ENCODE measurements around the gene CD72.
"Not testable (repeated sequence)": the region's sequence is repeated elsewhere in the genome, so short reads cannot be mapped to it uniquely, and the experiment has no call there.

The CD72 gene

GRCh38 chr9:35646153-35646532 lies 27.9 kb upstream of the CD72 start:
- ChIA-PET POLR2A (interaction anchor here (0.5 to 4.5 kb wide), 5 partner anchors 11 to 86 kb away, joined by 3 to 41 read pairs (median 5); partner anchors contain the start of genes ARHGEF39, CCDC107, CREB3 and RMRP), CTCF (interaction anchor here (0.7 to 4.8 kb wide), 27 partner anchors 11 to 128 kb away, joined by 3 to 74 read pairs (median 4); partner anchors contain the start of genes ARHGEF39, CCDC107 and RMRP)
- H3K9me3 ChIP-seq (ENCODE audit: control insufficient read depth, insufficient read depth, low read depth, low read length) = no peaks in the 10 kb centered on the region
- peak overlapping the region; percentile 51 for H3K27ac ChIP-seq (ENCODE audit: extremely low read depth, low read depth, low read length)
- H3K4me3 ChIP-seq (ENCODE audit: low read depth, low read length) = peak overlapping the region; percentile 62
- H3K4me1 ChIP-seq (ENCODE audit: control insufficient read depth, insufficient read depth, low read length) = no peaks in the 10 kb centered on the region
- H3K36me3 ChIP-seq (ENCODE audit: control insufficient read depth in 2 of 2, insufficient read depth in 1 of 2, low read length in 2 of 2) = no peaks in the 10 kb centered on the region
- peak; percentile 44; the same call in 1 of the 2 replicates for TF ChIP-seq ZNF341 (tag by site-specific recombination; IDR thresholded peaks at IDR 0.05; ENCODE audit: low read depth)
- TF ChIP-seq ZBTB49 (tag by site-specific recombination; IDR thresholded peaks at IDR 0.05; ENCODE audit: low read depth) = no peak
- TF ChIP-seq ZNF362 (tag by site-specific recombination; IDR thresholded peaks at IDR 0.05) = peak; percentile 54; the same call in 1 of the 2 replicates
- TF ChIP-seq SP2 (tag by site-specific recombination; IDR thresholded peaks at IDR 0.05) = peak; percentile 35; the same call in 1 of the 2 replicates
- TF ChIP-seq KLF9 (tag by site-specific recombination; IDR thresholded peaks at IDR 0.05; ENCODE audit: low read depth) = no peak

DNA sequence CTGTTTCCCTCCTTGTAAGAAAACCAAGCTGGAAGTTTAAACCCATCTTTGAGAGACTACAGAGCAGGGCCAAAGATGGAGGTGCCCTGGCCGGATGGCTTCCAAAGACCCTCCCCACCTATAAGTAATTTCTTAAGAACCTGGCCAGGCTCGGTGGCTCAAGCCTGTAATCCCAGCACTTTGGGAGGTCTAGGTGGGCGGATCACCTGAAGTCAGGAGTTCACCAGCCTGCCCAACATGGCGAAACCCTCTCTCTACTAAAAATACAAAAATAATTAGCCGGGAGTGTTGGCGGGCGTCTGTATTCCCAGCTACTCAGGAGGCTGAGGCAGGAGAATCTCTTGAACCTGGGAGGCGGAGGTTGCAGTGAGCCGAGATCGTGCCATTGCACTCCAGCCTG lies 27.5 kb upstream of the CD72 start:
- CTCF ChIA-PET = interaction anchor here (0.6 to 4.8 kb wide), 25 partner anchors 10 to 593 kb away, joined by 3 to 74 read pairs (median 4); partner anchors contain the start of genes ARHGEF39, CCDC107 and RMRP
- H3K9me3 ChIP-seq (ENCODE audit: control insufficient read depth, insufficient read depth, low read depth, low read length); H3K27ac ChIP-seq (ENCODE audit: extremely low read depth, low read depth, low read length); H3K4me1 ChIP-seq (ENCODE audit: control insufficient read depth, insufficient read depth, low read length); H3K36me3 ChIP-seq (ENCODE audit: control insufficient read depth in 2 of 2, insufficient read depth in 1 of 2, low read length in 2 of 2): not testable (repeated sequence)
- POLR2A ChIA-PET = interaction anchor here (0.5 to 4.5 kb wide), 5 partner anchors 12 to 86 kb away, joined by 3 to 41 read pairs (median 5); partner anchors contain the start of genes ARHGEF39, CCDC107, CREB3 and RMRP
- H3K4me3 ChIP-seq (ENCODE audit: low read depth, low read length) = peak overlapping the region; percentile 62

DNA sequence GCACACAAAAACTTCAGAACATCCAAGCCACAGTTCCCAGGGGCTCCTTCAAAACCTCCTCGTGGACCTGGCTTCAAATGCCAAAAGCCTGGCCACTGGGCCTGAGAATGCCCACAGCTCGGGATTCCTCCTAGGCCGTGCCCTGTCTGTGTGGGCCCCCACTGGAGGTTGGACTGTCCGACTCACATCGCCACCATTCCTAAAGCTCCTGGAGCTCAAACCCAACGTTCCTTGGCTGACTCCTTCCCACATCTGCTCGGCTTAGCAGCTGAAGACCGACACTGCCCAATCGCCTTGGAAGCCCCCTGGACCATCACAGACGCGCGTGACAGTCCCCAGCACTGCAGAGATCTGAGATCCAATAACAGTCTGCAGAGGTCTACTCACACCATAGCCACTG lies 24.8 kb upstream of the CD72 start:
- POLR2A ChIA-PET = no interaction called here
- CTCF ChIA-PET = interaction anchor here (1.4 kb wide), 1 partner anchor 32 kb away, joined by 6 read pairs; no protein-coding TSS in a partner anchor
- TF ChIP-seq HOXC10 (CRISPR knock-in tag; IDR thresholded peaks at IDR 0.05) = no peak
- TF ChIP-seq ZNF677 (tag by site-specific recombination; IDR thresholded peaks at IDR 0.05) = no peak
- no peak for TF ChIP-seq INSM2 (tag by site-specific recombination; IDR thresholded peaks at IDR 0.05)
- TF ChIP-seq, protein P1, sequence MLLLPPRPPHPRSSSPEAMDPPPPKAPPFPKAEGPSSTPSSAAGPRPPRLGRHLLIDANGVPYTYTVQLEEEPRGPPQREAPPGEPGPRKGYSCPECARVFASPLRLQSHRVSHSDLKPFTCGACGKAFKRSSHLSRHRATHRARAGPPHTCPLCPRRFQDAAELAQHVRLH (tag by site-specific recombination; IDR thresholded peaks at IDR 0.05) = no peak
- no peak for TF ChIP-seq MZF1 (tag by site-specific recombination; IDR thresholded peaks at IDR 0.05; ENCODE audit: borderline replicate concordance)
- no peak for TF ChIP-seq HIC1 (tag by site-specific recombination; IDR thresholded peaks at IDR 0.05)
- no peak for TF ChIP-seq GLIS1 (tag by site-specific recombination; IDR thresholded peaks at IDR 0.05)
- no peak for TF ChIP-seq ZNF335 (tag by site-specific recombination; conservative IDR thresholded peaks at IDR 0.05)
- no peak for TF ChIP-seq KLF7 (tag by site-specific recombination; IDR thresholded peaks at IDR 0.05; ENCODE audit: borderline replicate concordance)
- no peak for TF ChIP-seq ZNF791 (tag by site-specific recombination; IDR thresholded peaks at IDR 0.05)
- no peak for TF ChIP-seq GFI1B (tag by site-specific recombination; IDR thresholded peaks at IDR 0.05)
- TF ChIP-seq ZNF324 (tag by site-specific recombination; IDR thresholded peaks at IDR 0.05) = no peak
- no peak for TF ChIP-seq GLI4 (tag by site-specific recombination; IDR thresholded peaks at IDR 0.05)
- no peak for TF ChIP-seq ZNF660 (tag by site-specific recombination; IDR thresholded peaks at IDR 0.05)
- no peak for TF ChIP-seq ZNF654 (tag by site-specific recombination; IDR thresholded peaks at IDR 0.05; ENCODE audit: low read depth)
- no peak for TF ChIP-seq ZNF175 (tag by site-specific recombination; IDR thresholded peaks at IDR 0.05)
- TF ChIP-seq, protein P2, sequence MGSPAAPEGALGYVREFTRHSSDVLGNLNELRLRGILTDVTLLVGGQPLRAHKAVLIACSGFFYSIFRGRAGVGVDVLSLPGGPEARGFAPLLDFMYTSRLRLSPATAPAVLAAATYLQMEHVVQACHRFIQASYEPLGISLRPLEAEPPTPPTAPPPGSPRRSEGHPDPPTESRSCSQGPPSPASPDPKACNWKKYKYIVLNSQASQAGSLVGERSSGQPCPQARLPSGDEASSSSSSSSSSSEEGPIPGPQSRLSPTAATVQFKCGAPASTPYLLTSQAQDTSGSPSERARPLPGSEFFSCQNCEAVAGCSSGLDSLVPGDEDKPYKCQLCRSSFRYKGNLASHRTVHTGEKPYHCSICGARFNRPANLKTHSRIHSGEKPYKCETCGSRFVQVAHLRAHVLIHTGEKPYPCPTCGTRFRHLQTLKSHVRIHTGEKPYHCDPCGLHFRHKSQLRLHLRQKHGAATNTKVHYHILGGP (tag by site-specific recombination; IDR thresholded peaks at IDR 0.05) = no peak
- no peak for TF ChIP-seq ZNF560 (tag by site-specific recombination; IDR thresholded peaks at IDR 0.05; ENCODE audit: borderline replicate concordance)

More for the DNA sequence above, 24.8 kb upstream of the CD72 start:
- Histone ChIP-seq H3K4me3 (ENCODE audit: low read depth, low read length) (no peak overlapping the region), H3K27ac (ENCODE audit: extremely low read depth, low read depth, low read length) (no peak overlapping the region), H3K9me3 (ENCODE audit: control insufficient read depth, insufficient read depth, low read depth, low read length) (no peaks in the 10 kb centered on the region), H3K36me3 (ENCODE audit: control insufficient read depth in 2 of 2, insufficient read depth in 1 of 2, low read length in 2 of 2) (no peaks in the 10 kb centered on the region), H3K4me1 (ENCODE audit: control insufficient read depth, insufficient read depth, low read length) (no peaks in the 10 kb centered on the region)

Data from HEK293 (cell line).